NCI-H2081 (cell line): ENCODE data around the gene CLOCK.

ENCODE experiments used
- DNase-seq, 2 experiments: peaks; one replicate each; lab custom pipeline; 2025; lab: John Stamatoyannopoulos, UW

The CLOCK gene

DNA sequence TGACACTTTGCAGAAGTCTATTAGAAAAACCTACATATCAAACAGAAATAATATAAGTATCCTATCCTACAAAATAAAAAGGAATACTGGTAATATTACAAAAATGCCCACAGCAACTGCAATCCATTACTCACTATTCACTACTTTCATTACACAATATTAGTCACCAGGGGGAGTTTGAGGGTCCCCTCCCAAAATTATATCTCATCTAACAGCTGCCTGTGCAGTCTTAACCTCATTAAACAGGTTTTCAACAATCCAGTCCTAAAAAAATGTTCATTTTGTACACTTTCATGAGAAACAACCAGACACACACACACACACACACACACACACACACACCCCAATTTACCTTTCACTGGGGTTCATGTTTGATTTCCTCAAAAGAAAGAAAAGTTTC, 2.9 kb downstream of the CLOCK start:
- DNase-seq = no peak

GRCh38 chr4:55540271-55540670, 6.4 kb downstream of the CLOCK start:
- no peak for DNase-seq

- no peak for DNase-seq
These were observed 7.1 kb downstream of the CLOCK start for GRCh38 chr4:55539658-55540057.

- no peak for DNase-seq
These were observed 8.2 kb downstream of the CLOCK start for GRCh38 chr4:55538531-55538930.

GRCh38 chr4:55534306-55534705, 12.4 kb downstream of the CLOCK start:
- DNase-seq = no peak

DNA sequence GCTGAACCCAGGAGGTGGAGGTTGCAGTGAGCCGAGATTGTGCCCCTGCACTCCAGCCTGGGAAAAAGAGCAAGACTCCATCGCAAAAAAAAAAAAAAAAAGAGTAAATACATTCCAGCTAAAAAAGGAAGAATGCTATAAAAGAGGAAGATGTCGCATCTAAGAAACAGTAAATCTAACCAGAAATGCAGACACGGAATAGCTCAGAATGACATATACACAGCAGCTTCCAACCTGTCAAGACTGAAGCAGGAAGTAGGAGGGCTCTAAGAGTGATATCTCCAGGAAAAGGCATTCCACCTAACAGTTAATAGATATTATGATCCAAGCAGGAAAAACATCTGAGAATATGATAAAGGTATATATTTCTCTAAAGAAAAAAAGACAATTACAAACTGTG, 16.0 kb downstream of the CLOCK start:
- DNase-seq = no peak

GRCh38 chr4:55530167-55530566, 16.5 kb downstream of the CLOCK start:
- no peak for DNase-seq

GRCh38 chr4:55528491-55528890, 18.2 kb downstream of the CLOCK start:
- DNase-seq = no peak

DNA sequence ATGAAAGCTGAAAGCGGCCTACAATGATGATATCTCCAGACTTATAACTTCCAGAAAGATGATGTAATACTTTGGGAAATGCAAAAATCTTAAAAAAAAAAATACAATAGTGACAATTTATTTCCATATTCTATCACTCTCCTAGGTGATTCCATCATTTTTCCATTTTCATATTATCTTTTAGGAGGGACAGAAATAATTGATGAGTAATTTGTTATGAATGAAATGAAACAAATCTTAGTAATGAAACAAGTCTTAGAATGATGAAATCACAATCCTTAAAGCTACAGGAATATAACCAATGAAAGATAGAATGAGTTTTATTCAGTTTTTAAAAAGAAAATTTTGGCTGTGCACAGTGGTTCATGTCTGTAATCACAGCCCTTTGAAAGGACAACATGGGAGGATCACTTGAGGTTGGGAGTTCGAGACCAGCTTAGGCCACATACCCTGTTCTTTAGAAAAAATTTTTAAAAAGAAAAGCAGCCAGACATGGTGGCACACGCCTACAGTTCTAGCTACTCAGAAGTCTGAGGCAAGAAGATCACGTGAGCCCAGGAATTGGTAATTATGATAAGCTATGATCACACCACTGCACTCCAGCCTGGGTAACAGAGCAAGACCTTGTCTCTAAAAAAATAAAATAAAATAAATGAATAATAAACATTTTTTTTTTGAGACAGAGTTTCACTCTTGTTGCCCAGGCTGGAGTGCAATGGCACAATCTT, 21.7 kb downstream of the CLOCK start:
- no peak for DNase-seq

- DNase-seq = no peak
These were observed 28.3 kb downstream of the CLOCK start for GRCh38 chr4:55518442-55518841.

- no peak for DNase-seq
These were observed 29.0 kb downstream of the CLOCK start for GRCh38 chr4:55517526-55518229.

DNA sequence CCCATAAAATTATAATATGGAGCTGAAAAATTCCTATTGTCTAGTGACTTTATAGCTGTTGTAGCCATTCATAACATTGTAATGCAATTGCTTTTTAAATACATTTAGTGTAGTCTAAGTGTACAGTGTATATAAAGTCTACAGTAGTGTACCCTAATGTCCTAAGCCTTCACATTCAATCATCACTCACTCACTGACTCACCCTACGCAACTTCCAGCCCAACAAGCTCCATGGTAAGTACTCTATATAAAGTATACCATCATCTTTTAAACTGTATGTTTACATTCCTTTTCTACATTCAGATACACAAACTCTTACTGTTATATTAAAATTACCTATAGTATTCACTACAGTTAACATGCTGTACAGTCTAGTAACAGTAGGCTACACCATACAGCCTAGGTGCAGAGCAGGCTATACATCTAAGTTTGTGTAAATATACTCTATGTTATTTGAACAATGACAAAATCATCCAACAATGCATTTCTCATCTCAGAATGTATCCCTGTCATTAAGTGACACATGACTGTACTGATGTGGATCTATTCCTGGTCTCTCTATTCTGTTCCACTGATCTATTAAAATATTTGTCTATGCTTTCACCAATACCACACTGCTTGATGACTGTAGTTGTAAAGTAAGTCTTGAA, 33.7 kb downstream of the CLOCK start:
- DNase-seq = no peak

GRCh38 chr4:55512077-55512476, 34.6 kb downstream of the CLOCK start:
- DNase-seq = no peak

DNA sequence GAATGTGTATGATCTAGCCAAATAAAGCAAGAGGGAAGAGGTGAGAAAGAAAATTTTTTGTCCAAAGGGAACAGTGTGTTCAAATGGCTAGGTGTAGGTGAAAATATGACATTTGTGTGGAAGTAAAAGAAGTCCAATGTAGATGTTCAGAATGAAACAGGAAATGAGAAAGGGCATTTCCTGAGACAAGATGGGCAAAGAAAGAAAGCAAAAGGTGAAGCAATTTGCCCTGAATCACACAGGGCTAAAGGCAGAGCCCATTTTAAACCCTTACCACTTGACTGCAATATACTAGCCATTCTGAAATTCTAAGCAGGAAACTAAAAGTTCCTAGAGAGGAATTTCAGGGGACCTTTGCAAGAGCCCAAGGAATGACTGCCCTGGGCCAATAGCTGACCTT, 36.0 kb downstream of the CLOCK start:
- DNase-seq = no peak

DNA sequence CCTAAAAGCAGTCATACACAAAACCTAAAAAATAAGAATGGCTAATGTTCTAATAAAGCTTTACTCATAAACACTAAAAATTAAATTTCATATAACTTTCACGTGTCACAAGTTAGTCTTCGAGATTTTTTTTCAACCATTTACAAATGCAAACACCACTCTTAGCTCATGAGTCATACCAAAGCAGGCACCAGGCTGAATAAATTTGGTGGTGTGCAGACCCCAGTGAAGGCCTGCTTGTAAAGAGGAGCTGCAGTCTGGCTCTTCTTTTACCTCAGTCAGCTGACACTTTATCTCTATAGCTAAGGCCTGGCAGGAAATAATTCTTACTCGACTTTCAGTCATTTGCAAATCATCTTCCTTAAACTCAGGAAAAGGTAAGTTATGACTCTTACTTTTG, 37.4 kb downstream of the CLOCK start:
- DNase-seq = no peak

DNA sequence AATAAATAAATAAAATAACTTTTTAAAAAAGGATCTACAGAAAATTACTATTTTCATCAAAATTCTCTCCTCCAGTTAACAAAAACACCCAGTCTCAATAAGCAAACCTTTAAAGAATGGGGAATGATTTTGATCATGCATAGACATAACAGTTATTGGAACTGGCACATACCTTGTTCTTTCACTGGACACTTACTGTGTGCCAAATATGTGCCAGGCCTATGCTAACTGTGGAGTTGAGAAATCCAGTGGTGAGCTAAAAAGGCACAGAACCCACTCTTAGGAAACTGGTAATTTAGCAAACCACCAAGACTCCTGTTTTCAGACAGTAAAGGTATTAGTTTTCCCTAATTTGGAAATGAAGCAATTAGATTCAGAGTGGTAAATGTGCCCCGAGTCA, 39.1 kb downstream of the CLOCK start:
- no peak for DNase-seq

GRCh38 chr4:55503169-55503568, 43.5 kb downstream of the CLOCK start:
- DNase-seq = no peak

- no peak for DNase-seq
These were observed 46.6 kb downstream of the CLOCK start for GRCh38 chr4:55500072-55500471.

- DNase-seq = no peak
These were observed 47.2 kb downstream of the CLOCK start for GRCh38 chr4:55499495-55499894.

GRCh38 chr4:55498051-55498450, 48.7 kb downstream of the CLOCK start:
- DNase-seq = no peak

GRCh38 chr4:55491486-55491885, 55.2 kb downstream of the CLOCK start:
- no peak for DNase-seq

DNA sequence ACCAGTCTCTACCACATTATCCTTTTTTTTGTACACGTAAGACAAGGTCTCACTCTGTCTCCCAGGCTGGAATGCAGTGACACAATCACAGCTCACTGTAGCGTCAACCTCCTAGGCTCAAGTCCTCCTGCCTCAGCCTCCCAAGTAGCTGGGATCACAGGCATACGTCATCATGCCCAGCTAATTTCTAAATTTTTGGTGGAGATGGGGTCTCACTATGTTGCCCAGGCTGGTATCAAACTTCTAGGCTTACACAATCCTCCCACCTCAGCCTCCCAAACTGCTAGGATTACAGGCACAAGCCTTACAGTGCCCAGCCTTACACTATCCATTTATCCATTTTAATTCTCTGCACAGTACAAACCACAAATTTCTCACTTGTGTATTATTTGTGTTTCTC, 58.0 kb downstream of the CLOCK start:
- no peak for DNase-seq

GRCh38 chr4:55485821-55486220, 60.9 kb downstream of the CLOCK start:
- DNase-seq = no peak
